Amniotic epithelial cell (primary cell): Measurements from ENCODE around the gene SEC16B.

Experiments used
- DNase-seq: peaks from one replicate; pipeline ENCODE4 v3.0.0-alpha.2; 2010; ENCODE audit warnings: low read depth

The SEC16B gene

GRCh38 chr1:177907000-177907399 is 62.9 kb downstream of the SEC16B start:
- no peak for DNase-seq

- no peak for DNase-seq
Observed at GRCh38 chr1:177905686-177906085, 64.2 kb downstream of the SEC16B start.

DNA sequence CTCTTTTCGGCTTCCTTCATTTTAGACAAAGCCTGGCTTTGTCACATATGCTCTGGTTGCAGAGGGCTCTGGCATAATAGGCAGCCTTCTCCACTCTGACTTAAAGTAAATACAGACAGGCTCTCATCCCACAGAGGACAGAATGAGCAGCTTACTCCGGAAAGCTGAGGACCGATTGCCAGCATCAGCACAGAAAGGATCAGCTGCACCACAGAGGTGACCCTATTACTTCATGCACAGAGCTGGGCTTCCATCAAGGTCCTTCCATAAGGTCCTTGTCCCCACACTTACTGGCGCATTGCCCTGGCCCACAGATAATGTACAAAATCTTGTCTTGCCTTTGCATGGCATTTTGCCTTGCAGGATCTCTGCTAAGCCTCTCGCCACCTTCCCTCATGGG is 67.6 kb downstream of the SEC16B start:
- DNase-seq = no peak

DNA sequence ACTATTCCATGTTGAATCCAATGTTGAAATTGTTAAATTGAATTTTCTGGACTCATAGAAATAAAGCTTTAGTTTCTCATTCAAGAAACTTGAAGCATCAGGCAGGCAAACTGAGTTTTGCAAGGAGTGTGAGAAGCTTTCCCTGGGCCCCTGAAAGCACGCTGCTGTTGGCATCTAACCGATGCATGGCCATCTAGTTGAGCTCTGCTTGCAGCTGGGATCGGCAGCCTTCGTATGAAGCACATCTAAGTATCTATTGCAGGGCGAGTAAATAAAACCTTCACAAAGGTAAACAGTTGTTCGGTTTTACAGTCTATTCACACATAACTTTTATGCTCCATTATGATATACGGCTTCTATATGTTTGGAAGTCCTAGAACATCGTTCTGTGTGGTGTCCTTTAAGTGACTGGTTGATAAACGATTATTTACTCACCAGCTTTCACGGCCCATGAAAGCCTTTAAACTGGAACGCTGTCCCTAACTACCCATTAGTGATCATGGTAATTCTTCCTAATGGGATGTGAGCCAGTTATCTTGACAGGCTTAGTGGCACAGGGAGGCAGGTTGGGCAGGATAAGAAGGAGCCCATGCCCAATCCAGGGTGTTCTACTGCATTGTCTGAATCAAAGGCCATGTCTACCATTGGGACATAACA is 71.7 kb downstream of the SEC16B start:
- DNase-seq = no peak

DNA sequence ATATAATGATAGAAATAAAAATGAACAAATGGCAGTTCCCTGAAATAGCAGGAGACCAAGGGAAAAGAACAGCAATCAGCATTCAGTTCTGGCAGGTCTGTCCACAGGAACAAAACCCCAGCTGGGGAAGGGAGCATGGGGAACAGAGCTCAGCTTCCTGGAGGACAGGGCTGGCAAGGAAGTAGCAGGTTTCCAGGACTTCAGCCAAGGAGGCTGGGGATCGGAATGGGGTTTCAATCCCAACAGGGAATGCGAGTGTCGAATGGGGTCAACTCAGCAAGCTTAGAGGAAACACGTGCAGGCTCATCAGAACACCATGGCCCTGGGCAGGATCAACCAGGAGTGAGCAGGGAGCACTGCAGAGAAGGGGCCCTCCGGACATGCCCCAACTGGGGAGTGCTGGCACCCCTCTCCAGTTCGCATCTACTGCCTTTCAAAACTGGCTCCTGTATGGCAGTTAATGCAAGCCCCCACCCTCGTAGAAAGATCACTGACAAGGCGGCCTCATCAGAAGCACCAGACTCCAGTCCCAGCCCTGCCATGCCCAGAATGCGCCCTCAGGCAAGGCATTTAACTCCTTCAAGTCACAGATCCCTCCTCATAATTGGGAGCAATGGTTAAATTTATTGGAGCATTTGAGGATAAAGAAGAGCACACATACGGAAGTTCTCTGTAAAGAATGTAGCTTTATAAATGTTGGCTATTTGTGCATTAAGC is 72.4 kb downstream of the SEC16B start:
- no peak for DNase-seq
